HG02943 (cell line): ENCODE measurements around the gene CYBA.

ENCODE experiments used
- ATAC-seq: cut with Tn5 transposase; IDR thresholded peaks from one replicate; pipeline ENCODE4 v1.9.1; 2021; ENCODE audit warnings: mild to moderate bottlenecking, low read depth, moderate library complexity; ENCODE audit not compliant: unreplicated experiment

Gene CYBA

DNA sequence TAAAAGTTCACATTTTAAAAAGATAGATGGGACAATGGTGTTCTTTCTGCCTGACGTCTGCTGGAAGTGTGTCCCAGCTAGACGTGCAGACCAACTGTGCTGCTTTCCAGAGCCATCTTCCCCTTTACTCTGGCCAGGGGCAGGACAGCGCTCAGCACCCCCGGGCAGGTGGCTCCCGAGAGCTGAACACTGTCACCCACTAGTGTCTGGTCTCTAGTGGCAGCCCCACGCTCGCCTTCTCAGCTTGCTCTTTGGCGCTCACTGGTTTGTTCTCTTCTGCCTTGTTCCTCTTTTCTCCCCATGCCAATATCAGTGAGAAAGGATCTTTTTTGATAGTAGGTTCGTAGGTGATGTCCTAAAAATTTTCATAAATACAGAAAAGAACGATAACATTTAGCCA, 54.9 kb downstream of the CYBA start:
- no peak for ATAC-seq

DNA sequence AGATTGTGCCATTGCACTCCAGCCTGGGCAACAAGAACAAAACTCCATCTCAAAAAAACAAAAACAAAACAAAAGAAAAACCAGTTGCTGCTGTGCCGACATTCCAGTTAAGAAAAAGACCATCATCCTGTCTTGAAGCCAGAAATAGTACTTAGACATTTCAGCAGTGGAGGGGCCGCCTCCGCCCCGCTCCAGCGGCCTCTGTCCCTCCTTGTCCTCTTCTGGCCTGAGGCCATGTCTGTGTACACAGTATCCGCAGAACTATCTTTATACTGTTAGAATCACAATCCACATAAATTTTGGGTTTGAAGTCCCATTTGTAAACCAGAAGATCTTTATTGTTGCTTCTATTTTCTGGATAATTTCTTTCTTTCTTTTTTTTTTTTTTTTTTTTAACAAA, 55.8 kb downstream of the CYBA start:
- ATAC-seq, result no peak

DNA sequence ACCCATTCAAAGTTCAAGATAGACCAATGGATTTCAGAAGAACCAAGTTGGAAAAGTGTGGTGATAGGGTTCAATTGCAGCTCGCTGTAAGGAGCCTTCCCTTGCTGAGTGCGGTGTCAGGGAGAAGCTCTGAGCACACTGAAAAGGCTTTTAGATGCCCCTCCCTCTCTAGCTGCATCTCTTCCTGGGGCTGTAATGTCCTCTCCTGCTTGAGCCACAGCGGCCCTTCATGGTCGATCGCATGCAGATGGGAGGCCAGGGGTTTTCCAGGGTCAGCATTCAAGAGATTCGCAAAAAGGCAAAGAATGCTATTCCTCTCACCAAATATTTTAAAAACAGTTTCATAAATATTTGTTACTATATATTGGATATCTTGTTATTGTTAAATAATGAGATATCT, 56.9 kb downstream of the CYBA start:
- ATAC-seq, result no peak

DNA sequence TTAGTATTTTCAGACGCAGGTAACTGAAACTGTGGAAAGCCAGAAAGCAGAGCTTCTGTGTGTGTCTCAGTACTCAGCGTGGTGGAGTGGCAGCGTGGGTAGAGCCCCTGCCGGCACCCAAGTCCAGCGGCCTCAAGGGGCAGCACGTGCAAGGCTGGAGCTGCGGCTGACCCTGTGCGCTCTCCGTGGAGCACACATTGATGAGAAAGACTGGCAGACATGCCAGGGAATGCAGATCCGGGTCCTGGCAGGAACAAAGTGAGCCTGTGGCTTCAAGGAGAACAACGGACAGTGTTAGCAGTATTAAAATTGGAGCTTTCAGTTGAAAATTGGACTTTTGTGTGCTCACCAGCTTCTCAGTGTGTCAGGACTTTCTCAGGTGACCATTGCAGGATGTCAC, 57.4 kb downstream of the CYBA start:
- no peak for ATAC-seq
